Bronchial epithelial cell (primary cell): ENCODE results near the gene D2HGDH. TPM values are rescaled to one million over a fixed set of nuclear protein-coding genes. Genes with fewer than 3 reads are reported as not detected.
"Not testable (repeated sequence)": the region's sequence is repeated elsewhere in the genome, so short reads cannot be mapped to it uniquely, and the experiment has no call there.

Experiments used
- DNase-seq: peaks from one replicate; pipeline ENCODE4 v3.0.0-alpha.2; 2010; ENCODE audit warnings: low read depth
- FAIRE-seq: peaks from 2 replicates; lab custom pipeline; 2011; peaks lifted over from hg19 to GRCh38; lab: Jason Lieb, UNC
- H3K27me3 ChIP-seq: 2 replicates; pipeline ENCODE4 v1.5.1; 2011; ENCODE audit warnings: low read length; ENCODE audit not compliant: control insufficient read depth, insufficient read depth
- H3K36me3 ChIP-seq: 2 replicates; pipeline ENCODE4 v1.5.1; 2011; ENCODE audit warnings: low read length; ENCODE audit not compliant: control insufficient read depth, insufficient read depth
- H3K4me3 ChIP-seq: 2 replicates; pipeline ENCODE4 v1.5.1; 2011; ENCODE audit warnings: mild to moderate bottlenecking, low read depth, low read length, control low read depth
- total RNA-seq: library from RNA; depleted of rRNA; stranded (reverse); fragments of >200 nt; gene quantifications from 2 replicates; pipeline ENCODE4 v1.2.1, GENCODE V29; 2014
- TF ChIP-seq, protein P1 (sequence below): IDR thresholded peaks from 2 replicates; pipeline ENCODE4 v1.5.1; 2011; ENCODE audit warnings: mild to moderate bottlenecking, moderate library complexity, low read length, control low read depth, inconsistent platforms; ENCODE audit not compliant: insufficient read depth, severe bottlenecking

The D2HGDH gene
- total RNA-seq, 1 donor from 2014 or later = 10.3 TPM

DNA sequence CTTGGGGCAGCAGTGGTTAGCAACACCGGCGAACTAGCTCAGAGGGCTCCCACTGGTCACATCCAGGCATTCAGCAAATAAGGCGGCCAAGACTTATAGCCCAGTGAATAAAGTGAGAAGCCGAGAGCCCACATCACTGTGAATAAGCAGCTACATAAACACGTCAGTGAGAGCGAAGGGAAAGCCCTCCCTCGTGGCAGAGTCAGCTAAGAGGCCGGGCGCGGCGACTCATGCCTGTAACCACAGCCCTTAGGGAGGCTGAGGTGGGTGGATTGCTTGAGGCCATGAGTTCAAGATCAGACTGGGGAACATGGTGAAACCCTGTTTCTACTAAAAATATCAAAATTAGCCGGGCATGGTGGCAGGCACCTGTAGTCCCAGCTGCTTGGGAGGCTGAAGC is 5.2 kb downstream of the D2HGDH start:
- DNase-seq = peak; percentile 3
- Histone ChIP-seq H3K36me3 (peaks cover 12% of the 10 kb centered on the region), H3K4me3 (no peak overlapping the region), H3K27me3 (no peaks in the 10 kb centered on the region)
- FAIRE-seq = no peak
- TF ChIP-seq, protein P1, sequence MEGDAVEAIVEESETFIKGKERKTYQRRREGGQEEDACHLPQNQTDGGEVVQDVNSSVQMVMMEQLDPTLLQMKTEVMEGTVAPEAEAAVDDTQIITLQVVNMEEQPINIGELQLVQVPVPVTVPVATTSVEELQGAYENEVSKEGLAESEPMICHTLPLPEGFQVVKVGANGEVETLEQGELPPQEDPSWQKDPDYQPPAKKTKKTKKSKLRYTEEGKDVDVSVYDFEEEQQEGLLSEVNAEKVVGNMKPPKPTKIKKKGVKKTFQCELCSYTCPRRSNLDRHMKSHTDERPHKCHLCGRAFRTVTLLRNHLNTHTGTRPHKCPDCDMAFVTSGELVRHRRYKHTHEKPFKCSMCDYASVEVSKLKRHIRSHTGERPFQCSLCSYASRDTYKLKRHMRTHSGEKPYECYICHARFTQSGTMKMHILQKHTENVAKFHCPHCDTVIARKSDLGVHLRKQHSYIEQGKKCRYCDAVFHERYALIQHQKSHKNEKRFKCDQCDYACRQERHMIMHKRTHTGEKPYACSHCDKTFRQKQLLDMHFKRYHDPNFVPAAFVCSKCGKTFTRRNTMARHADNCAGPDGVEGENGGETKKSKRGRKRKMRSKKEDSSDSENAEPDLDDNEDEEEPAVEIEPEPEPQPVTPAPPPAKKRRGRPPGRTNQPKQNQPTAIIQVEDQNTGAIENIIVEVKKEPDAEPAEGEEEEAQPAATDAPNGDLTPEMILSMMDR = no peak

DNA sequence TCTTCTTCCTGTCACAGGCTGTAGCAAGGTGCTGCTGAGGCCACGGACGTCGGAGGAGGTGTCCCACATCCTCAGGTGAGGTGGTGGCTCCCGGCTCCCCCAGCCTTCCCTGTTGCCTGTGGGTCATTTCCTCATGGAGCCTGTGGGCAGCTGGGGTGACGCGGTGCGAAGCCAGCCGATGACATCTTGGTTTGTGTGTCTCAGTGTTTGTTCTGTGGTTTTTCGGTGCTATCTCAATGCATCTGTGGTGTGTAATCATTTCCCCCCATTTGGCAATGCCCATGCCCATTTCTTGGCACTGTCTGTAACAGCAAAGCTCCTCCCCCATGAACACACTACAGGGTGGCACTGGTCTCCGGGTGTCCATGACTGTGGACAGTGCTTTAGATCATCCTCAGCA is 6.6 kb downstream of the D2HGDH start:
- TF ChIP-seq, protein P1 = no peak
- DNase-seq (peak; percentile 85), FAIRE-seq (peak; percentile 89)
- Histone ChIP-seq H3K27me3 (no peaks in the 10 kb centered on the region), H3K4me3 (no peak overlapping the region), H3K36me3 (peaks cover 16% of the 10 kb centered on the region)

DNA sequence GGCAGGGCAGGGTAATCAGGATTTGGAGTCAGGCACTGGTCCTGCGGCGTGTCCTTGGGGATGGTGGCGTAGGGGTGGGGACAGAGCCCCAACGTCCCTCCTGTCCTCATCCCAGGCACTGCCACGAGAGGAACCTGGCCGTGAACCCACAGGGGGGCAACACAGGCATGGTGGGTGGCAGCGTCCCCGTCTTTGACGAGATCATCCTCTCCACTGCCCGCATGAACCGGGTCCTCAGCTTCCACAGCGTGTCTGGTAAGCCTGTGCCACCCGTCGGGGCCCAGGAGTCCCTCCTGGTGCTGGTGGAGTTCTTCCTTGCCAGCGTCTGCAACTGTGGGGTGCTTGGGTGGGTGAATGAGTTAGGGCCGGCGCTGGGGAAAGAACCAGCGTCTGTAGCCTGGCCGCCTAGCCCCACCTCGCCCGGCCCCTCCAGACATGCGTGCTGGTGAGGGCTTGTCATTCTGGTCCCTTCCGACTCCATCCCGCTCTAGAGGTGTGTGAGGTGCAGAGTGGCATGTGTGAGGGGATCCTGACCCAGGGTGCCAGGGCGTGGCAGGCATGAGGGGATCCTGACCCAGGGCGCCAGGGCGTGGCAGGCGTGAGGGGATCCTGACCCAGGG is 8.0 kb downstream of the D2HGDH start:
- Histone ChIP-seq H3K4me3 (no peak overlapping the region), H3K27me3 (no peaks in the 10 kb centered on the region), H3K36me3 (peaks cover 16% of the 10 kb centered on the region)
- FAIRE-seq (no peak), DNase-seq (no peak)
- TF ChIP-seq, protein P1 = no peak

DNA sequence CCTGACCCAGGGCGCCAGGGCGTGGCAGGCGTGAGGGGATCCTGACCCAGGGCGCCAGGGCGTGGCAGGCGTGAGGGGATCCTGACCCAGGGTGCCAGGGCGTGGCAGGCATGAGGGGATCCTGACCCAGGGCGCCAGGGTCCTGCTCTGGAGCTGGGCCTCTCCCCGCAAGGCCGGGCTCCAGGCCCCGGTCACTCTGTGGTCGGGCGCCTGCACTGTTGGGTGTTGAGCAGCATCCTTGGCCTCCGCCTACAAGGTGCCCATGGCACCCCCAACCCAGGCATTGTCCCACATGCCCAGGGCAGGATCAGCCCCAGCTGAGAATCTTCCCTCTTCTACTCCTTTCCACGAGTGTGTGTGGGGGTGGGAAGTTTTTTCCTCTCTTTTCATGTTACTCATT is 8.6 kb downstream of the D2HGDH start:
- H3K27me3 ChIP-seq, FAIRE-seq, H3K4me3 ChIP-seq, DNase-seq: not testable (repeated sequence)
- peaks cover 16% of the 10 kb centered on the region for H3K36me3 ChIP-seq

DNA sequence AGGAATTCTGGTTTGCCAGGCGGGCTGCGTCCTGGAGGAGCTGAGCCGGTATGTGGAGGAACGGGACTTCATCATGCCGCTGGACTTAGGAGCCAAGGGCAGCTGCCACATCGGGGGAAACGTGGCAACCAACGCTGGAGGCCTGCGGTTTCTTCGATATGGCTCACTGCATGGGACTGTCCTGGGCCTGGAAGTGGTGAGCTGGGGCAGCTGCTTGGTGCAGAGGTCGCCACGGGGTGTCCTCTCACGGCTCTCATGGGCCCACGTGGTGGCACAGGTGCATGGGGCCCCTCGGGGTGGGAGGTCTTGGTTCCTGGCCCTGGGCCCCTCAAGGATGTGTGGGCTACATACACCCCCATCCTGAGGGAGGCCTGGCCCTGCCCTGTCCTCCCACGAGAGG is 9.2 kb downstream of the D2HGDH start:
- peaks cover 15% of the 10 kb centered on the region for H3K36me3 ChIP-seq
- H3K27me3 ChIP-seq = no peaks in the 10 kb centered on the region
- FAIRE-seq (no peak), DNase-seq (no peak)
- TF ChIP-seq, protein P1 = no peak
- no peak overlapping the region for H3K4me3 ChIP-seq

DNA sequence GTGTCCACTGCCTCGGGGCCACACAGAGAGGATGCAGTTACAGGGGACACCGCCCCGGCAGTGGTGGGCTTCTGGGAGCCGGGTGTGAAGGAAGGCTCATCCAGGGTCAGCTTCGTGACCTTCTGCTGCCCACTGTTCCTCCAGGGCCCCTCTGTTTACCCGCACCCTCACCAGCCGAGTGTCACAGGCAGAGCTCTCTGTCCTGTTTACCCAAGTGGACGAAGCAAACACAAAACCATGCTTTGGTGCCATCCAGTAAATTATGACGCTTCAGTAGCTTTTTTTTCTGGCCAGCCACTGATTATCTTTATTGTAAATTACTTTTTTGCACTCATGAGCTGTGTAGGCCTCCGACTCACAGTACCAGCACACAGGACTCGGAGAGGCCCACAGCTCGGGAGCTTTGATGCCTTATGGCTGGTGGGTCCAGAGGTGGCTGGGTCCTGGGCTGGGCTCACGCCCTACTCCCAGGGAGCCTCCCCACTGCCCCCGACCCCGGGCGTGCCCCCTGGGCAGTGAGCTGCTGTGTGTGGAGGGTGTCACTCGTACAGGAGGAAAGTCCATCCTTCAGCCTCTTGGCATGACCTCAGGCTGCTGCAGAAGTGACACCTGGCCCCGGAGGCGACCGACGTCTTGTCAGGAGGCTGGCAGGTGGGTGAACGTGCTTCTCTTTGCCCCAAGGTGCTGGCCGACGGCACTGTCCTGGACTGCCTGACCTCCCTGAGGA is 9.8 kb downstream of the D2HGDH start:
- no peak overlapping the region for H3K4me3 ChIP-seq
- TF ChIP-seq, protein P1 = no peak
- FAIRE-seq (no peak), DNase-seq (no peak)
- peaks cover 16% of the 10 kb centered on the region for H3K36me3 ChIP-seq
- H3K27me3 ChIP-seq = no peaks in the 10 kb centered on the region
